A673 (cell line): ENCODE measurements around the gene MOCS2. TPM values are rescaled to one million over a fixed set of nuclear protein-coding genes. Genes with fewer than 3 reads are reported as not detected.

Experiments
- BruUV-seq: library from RNA; stranded (reverse); fragments of 400-500 nt; replicated peaks from 2 replicates; lab custom pipeline; 2021; lab: Mats Ljungman, UMichigan
- CTCF ChIA-PET: fragments of 300-600 bp; sonication (Branson Sonifier 250); formaldehyde crosslinking; loops from one replicate; lab custom pipeline; 2022; ENCODE audit warnings: antibody characterized with exemption; lab: Charles Lee
- POLR2A ChIA-PET: fragments of 300-600 bp; sonication (Branson Sonifier 250); formaldehyde crosslinking; loops from one replicate; lab custom pipeline; 2022; ENCODE audit warnings: antibody characterized with exemption; ENCODE audit not compliant: low non-redundant PET; lab: Charles Lee
- DNase-seq: peaks from one replicate; pipeline ENCODE4 v3.0.0-alpha.2; 2015; ENCODE audit warnings: low spot score
- H3K27ac ChIP-seq: fragments of 200-600 bp; sonication (generic); 2 replicates; pipeline ENCODE4 v1.5.1; 2016; ENCODE audit warnings: mixed run types, low read depth, mild to moderate bottlenecking, mixed read lengths, antibody characterized with exemption, low read length; ENCODE audit not compliant: poor library complexity, severe bottlenecking
- H3K27me3 ChIP-seq: fragments of 200-600 bp; sonication (generic); replicated peaks from 2 replicates; pipeline ENCODE4 v1.6.1; 2017; ENCODE audit warnings: mixed run types, low read depth, mild to moderate bottlenecking, mixed read lengths, antibody characterized with exemption, low read length; ENCODE audit not compliant: insufficient read depth, poor library complexity
- H3K36me3 ChIP-seq: fragments of 200-600 bp; sonication (generic); 2 replicates; pipeline ENCODE4 v1.6.1; 2016; ENCODE audit warnings: mixed run types, mild to moderate bottlenecking, mixed read lengths, antibody characterized with exemption, low read length; ENCODE audit not compliant: insufficient read depth, poor library complexity, severe bottlenecking
- H3K4me1 ChIP-seq: fragments of 200-600 bp; sonication (generic); 2 replicates; pipeline ENCODE4 v1.6.1; 2017; ENCODE audit warnings: mixed run types, mild to moderate bottlenecking, mixed read lengths, antibody characterized with exemption, low read length; ENCODE audit not compliant: insufficient read depth, poor library complexity, severe bottlenecking
- H3K4me3 ChIP-seq: fragments of 200-600 bp; sonication (generic); 2 replicates; pipeline ENCODE4 v1.5.1; 2016; ENCODE audit warnings: low read depth, mixed run types, mild to moderate bottlenecking, mixed read lengths, low read length; ENCODE audit not compliant: poor library complexity, severe bottlenecking
- H3K9me3 ChIP-seq: fragments of 200-600 bp; sonication (generic); 2 replicates; pipeline ENCODE4 v1.6.1; 2016; ENCODE audit warnings: mixed run types, low read depth, mild to moderate bottlenecking, mixed read lengths, antibody characterized with exemption, low read length; ENCODE audit not compliant: poor library complexity, severe bottlenecking
- EZH2 ChIP-seq: fragments of 200-600 bp; sonication (generic); IDR thresholded peaks from 2 replicates; pipeline ENCODE4 v1.6.1; 2017; ENCODE audit warnings: borderline replicate concordance, low read depth, mild to moderate bottlenecking, mixed read lengths, antibody characterized with exemption, low read length; ENCODE audit not compliant: poor library complexity, severe bottlenecking
- intact Hi-C: fragments of 100-400 bp; cut with micrococcal nuclease; formaldehyde crosslinking; loops from one replicate; pipeline ENCODE4 v1.10.0; 2022; ENCODE audit not compliant: unreplicated experiment
- total RNA-seq: library from RNA; stranded (reverse); gene quantifications from 2 replicates; pipeline ENCODE4 v1.2.3, GENCODE V29; 2021
- TF ChIP-seq, protein P1 (sequence below): fragments of 300-800, 200-600 bp; sonication (generic); conservative IDR thresholded peaks from 2 replicates; pipeline ENCODE4 v1.5.1; 2017; ENCODE audit warnings: low read depth, mild to moderate bottlenecking, antibody characterized with exemption, low read length, moderate library complexity, mixed read lengths

Gene MOCS2
- total RNA-seq, 1 experiment from 2014 or later, result 41.7 TPM

DNA sequence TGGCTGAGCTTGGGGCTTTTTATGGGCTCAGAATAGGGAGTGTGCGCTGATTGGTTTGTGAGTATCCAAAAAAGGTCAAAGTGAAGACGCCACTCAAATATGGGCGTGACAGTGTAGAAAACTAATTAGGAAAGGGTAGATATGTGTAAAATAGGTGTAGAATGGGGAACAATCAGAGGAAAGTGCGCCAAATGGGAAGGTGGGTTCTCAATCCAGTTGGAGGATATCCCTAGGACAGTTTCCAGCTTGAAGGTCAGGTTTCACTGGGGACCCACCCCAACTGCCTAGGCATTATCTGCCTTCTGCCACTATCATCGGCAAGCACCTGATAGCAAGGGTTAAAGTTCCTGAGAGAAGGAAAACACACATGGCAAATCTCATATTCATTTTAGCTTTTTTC is 9.3 kb upstream of the MOCS2 start:
- Histone ChIP-seq H3K4me1 (no peaks in the 10 kb centered on the region), H3K27ac (no peak overlapping the region), H3K4me3 (no peak overlapping the region), H3K9me3 (no peaks in the 10 kb centered on the region), H3K27me3 (peaks cover 8% of the 10 kb centered on the region), H3K36me3 (no peaks in the 10 kb centered on the region)
- TF ChIP-seq, protein P1, sequence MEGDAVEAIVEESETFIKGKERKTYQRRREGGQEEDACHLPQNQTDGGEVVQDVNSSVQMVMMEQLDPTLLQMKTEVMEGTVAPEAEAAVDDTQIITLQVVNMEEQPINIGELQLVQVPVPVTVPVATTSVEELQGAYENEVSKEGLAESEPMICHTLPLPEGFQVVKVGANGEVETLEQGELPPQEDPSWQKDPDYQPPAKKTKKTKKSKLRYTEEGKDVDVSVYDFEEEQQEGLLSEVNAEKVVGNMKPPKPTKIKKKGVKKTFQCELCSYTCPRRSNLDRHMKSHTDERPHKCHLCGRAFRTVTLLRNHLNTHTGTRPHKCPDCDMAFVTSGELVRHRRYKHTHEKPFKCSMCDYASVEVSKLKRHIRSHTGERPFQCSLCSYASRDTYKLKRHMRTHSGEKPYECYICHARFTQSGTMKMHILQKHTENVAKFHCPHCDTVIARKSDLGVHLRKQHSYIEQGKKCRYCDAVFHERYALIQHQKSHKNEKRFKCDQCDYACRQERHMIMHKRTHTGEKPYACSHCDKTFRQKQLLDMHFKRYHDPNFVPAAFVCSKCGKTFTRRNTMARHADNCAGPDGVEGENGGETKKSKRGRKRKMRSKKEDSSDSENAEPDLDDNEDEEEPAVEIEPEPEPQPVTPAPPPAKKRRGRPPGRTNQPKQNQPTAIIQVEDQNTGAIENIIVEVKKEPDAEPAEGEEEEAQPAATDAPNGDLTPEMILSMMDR, result no peak
- no peak for TF ChIP-seq EZH2
- DNase-seq, result no peak
- intact Hi-C loops, result no loop called here
- no TSS peak for BruUV-seq
- POLR2A ChIA-PET, result no interaction called here
- CTCF ChIA-PET, result no interaction called here

DNA sequence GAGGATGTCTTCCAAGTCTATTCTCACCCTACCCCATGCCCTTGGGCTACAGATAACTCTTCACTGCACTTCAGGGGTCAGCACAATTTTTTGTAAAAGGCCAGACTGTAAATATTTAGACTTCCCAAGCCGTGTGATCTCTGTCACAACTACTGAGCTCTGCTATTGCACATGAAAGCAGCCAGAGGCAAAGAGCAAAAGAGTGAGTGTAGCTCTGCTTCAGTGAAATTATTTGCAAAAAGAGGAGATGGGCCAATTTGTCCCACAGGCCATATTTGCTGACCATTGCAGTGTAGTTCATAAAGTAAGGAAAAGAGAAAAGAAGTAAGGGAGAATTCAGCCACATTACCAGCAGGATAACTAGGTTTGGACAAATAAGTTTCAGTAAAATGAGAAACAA is 7.0 kb upstream of the MOCS2 start:
- TF ChIP-seq, protein P1, result no peak
- TF ChIP-seq EZH2, result no peak
- CTCF ChIA-PET, result no interaction called here
- POLR2A ChIA-PET, result no interaction called here
- peaks cover 8% of the 10 kb centered on the region for H3K27me3 ChIP-seq
- no peaks in the 10 kb centered on the region for H3K9me3 ChIP-seq
- DNase-seq, result no peak
- H3K4me1 ChIP-seq, result no peaks in the 10 kb centered on the region
- no TSS peak for BruUV-seq
- H3K4me3 ChIP-seq, result no peak overlapping the region
- H3K36me3 ChIP-seq, result no peaks in the 10 kb centered on the region
- intact Hi-C loops, result no loop called here
- no peak overlapping the region for H3K27ac ChIP-seq

DNA sequence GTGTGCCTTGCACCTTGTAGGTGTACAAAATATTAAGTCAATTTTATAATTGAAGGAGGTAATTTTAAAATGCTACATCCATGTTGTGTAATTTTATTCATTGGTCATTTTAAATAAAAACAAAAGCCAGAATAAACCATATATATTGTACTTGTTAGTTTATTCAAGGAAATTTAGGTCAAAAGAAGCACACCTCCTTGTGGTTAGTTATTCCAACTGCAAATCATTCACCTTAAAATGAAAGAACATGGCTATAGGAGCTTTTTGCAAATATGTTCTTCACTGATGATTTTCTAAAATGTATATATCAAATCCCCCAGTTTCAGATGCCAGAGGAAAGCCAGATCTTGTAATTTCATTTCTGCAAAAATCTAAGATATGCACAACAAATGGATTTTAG is 5.4 kb upstream of the MOCS2 start:
- Histone ChIP-seq H3K27ac (no peak overlapping the region), H3K36me3 (no peaks in the 10 kb centered on the region), H3K9me3 (no peaks in the 10 kb centered on the region), H3K4me3 (no peak overlapping the region), H3K4me1 (no peaks in the 10 kb centered on the region), H3K27me3 (peaks cover 8% of the 10 kb centered on the region)
- BruUV-seq, result no TSS peak
- ChIA-PET CTCF (interaction anchor here (1.4 kb wide), 1 partner anchor 167 kb away, joined by 8 read pairs; no protein-coding TSS in a partner anchor), POLR2A (no interaction called here)
- TF ChIP-seq, protein P1, result peak; percentile 47
- TF ChIP-seq EZH2, result no peak
- intact Hi-C loops, result no loop called here
- DNase-seq, result peak; percentile 19
